Epidermal melanocyte (primary cell): ENCODE data around the gene ARID1B.

Experiments used
- DNase-seq: peaks from one replicate; pipeline ENCODE4 v3.0.0; 2011; ENCODE audit warnings: low spot score; ENCODE audit not compliant: insufficient read length

Gene ARID1B

DNA sequence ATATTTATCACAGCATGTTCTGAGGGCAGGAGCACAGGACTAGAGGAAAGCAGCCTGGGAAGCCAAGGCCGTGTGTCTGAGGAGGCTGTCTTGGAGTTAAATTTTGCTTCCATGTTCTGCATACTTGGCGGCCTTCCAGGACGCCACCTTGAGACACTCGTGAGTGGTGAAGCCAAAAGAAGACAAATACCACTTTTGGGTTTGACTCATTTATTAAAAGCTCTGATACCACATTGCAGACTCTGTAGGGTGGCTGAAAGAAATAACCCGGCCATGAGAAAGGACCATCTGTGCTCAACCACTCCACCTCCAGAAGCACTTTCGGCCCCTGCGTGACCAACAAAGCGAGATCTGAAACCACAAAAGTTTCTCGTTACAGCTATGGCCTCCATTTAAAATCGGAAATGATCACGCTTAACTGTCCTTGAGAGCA lies 426.1 kb downstream of the ARID1B start:
- no peak for DNase-seq

DNA sequence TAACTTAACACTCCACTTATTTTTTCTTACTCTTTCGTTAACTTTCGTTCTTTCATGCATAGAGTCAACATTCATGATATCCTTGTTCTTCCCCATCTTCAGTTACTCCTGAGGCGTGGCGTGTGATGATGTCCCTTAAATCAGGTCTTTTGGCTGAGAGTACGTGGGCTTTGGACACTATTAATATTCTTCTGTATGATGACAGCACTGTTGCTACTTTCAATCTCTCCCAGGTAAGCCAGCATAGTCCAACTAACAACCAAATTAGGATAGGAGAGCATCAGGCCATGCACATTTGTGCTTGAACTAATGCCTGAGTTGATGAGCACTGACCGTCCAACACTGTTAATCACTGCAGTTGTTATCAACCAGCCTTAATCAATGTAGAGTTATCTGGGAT lies 426.6 kb downstream of the ARID1B start:
- DNase-seq, result no peak

DNA sequence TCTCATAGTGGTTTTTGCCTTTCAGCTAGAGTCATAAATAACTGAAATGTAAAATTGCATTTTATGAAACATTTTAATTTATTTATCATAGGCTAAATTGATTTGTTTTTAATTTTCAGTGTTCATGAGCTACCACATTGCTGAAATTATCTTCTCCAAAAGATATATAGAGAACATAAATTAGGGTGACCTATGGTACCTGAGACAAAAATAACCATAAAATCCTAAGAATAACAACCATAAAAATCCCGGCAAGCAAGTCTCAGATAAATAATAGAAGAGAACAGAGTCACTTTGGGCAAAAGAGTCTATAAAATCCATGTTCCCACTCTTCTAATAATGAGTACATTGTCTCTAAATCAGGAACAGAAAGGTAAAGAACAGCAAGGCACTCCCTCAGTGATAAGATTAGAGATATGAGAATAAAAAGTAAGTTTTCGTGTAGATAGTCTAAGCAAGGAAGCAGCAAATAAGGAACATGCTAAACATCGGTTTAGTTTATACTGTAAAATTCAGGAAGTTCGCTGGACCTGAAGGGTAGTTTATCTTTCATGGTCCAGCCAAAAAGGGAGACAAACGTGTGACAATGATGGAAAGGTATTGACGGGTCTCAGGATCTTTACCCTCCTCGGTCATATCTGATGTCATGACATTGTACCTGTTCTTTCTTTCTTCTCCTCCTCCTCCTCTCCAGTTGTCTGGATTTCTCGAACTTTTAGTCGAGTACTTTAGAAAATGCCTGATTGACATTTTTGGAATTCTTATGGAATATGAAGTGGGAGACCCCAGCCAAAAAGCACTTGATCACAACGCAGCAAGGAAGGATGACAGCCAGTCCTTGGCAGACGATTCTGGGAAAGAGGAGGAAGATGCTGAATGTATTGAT lies 428.5 kb downstream of the ARID1B start:
- DNase-seq, result no peak

DNA sequence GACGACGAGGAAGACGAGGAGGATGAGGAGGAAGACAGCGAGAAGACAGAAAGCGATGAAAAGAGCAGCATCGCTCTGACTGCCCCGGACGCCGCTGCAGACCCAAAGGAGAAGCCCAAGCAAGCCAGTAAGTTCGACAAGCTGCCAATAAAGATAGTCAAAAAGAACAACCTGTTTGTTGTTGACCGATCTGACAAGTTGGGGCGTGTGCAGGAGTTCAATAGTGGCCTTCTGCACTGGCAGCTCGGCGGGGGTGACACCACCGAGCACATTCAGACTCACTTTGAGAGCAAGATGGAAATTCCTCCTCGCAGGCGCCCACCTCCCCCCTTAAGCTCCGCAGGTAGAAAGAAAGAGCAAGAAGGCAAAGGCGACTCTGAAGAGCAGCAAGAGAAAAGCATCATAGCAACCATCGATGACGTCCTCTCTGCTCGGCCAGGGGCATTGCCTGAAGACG lies 429.2 kb downstream of the ARID1B start:
- DNase-seq, result no peak

DNA sequence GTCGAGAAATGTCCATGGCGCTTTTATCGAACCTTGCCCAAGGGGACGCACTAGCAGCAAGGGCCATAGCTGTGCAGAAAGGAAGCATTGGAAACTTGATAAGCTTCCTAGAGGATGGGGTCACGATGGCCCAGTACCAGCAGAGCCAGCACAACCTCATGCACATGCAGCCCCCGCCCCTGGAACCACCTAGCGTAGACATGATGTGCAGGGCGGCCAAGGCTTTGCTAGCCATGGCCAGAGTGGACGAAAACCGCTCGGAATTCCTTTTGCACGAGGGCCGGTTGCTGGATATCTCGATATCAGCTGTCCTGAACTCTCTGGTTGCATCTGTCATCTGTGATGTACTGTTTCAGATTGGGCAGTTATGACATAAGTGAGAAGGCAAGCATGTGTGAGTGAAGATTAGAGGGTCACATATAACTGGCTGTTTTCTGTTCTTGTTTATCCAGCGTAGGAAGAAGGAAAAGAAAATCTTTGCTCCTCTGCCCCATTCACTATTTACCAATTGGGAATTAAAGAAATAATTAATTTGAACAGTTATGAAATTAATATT lies 430.4 kb downstream of the ARID1B start:
- no peak for DNase-seq

DNA sequence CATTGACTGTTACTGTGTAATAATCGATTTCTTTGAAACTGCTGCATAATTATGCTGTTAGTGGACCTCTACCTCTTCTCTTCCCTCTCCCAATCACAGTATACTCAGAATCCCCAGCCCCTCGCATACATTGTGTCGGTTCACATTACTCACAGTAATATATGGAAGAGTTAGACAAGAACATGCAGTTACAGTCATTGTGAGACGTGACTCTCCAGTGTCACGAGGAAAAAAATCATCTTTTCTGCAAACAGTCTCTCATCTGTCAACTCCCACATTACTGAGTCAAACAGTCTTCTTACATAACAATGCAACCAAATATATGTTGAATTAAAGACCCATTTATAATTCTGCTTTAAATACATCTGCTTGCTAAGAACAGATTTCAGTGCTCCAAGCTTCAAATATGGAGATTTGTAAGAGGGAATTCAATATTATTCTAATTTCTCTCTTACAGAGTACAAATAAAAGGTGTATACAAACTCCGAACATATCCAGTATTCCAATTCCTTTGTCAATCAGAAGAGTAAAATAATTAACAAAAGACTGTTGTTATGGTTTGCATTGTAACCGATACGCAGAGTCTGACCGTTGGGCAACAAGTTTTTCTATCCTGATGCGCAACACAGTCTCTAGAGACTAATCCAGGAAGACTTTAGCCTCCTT lies 432.8 kb downstream of the ARID1B start:
- DNase-seq, result no peak

DNA sequence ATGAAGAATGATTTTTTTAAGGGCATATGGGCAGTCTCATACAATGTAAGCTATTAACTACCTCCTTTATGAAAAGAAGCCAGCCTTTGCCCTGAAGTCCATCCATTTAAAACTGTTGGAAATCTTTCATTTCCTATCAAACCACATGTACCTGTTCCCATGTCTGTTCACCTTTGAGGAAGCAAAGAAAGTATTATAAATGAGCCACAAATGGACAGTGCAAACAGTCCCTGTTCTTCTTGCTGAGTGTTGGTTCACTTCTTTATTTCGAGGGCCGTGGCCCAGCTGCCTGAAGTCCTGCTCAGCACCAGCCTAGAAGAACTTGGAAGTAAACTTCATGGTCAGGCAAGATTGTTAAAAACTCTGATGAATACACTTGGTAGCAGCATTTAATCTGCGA lies 433.8 kb downstream of the ARID1B start:
- DNase-seq, result no peak

DNA sequence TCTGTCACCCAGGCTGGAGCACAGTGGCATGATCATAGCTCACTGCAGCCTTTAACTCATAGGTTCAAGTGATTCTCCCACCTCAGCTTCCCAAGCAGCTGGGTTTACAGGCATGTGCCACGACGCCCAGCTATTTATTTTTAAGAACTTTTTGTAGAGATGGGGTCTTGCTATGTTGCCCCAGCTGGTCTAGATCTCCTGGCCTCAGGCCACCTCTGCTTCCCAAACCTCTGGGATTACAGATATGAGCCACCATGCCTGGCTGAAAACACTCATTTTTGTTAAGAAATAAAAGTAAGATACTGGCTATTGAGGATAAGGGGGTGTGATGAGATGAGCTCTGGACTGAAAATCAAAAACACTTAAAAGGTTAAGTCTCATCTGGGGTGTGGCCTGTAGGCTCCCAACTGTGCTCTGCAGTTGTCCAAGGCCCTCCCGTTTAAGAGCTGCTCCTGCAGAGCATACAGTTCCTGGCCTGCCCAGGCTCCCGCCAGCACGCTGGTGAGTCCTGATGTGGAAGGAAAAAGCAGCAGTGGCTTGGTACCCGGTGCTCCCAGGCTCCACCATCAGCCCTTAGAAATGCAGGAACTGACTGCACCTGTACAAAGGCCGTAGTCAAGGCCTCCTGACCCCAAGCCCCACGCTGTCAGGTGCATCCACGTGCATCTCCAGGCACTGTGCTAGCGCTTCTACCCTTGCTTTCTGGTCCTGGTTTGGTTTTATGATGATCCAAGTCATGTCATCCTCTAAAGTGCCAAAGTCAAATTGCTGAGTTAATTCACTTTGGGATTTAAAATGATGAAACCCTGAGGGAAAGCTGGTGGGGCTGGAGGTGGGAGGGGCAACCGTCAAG lies 434.7 kb downstream of the ARID1B start:
- no peak for DNase-seq

DNA sequence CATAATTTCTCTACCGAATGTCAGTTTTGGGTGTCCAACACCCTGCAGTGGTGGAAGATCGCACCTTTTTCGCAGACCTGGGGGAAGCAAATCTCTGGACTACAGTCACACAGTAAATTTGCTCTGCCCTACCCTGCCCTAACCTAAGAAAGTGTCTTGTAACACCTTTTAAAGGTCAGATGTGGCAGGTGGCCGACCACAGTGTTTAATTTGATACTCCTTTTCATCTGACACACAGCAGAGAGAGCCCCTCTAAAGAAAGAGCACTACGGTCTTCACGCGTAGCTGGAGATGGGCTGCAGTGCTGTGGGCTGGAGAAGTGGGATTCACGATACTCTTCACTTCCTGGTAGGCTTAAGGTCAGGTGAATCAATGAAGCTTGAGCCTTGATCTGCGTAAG lies 436.2 kb downstream of the ARID1B start:
- DNase-seq, result no peak

DNA sequence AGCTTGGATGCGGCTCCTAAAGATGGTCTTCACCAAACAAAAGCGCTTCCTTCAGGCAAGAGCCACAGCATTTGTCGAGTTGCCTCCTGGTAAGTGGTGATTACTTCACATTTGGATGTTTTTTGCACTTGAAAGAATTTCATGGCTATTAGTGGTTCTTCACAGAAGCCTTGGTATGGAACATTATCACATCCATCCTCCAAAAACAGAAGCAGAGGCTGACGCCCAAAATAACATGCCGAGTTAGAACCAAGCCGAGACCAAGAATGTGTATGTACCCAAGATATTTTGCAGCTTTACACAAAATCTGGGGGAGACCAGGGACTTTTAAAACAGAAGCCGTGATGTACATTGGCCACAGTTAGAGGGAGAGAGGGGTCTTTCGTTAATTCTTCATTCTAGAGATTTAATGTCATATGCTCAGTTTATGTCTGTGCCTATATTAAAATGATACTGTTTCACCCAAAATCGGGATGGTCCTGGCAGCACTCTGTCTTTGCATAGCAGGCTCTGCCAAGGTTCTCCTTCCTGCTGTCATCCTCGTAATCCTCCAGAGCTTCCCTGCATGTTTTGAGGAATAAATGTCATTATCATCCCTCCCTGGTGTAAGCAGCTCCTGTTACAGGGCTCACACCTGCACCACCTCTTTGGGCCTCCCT lies 436.9 kb downstream of the ARID1B start:
- DNase-seq, result no peak

DNA sequence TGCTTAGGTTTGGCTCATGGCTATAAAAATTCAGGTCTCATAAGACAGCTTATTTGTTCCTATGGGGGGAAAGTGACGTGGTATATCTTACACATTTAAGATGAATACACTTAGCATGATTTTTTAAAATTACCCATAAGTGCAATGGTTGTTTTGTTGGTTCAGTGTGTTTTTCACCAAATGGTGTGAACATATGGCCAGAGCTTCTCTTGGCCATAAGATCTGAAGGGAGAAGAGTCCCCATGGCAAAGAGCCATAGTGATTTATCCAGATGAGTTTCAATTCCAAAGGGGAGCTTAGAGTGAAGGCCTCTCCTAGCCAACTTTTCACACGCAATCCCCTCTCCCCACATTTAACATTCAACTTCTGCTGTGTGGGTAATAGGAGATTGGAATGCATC lies 438.5 kb downstream of the ARID1B start:
- no peak for DNase-seq

DNA sequence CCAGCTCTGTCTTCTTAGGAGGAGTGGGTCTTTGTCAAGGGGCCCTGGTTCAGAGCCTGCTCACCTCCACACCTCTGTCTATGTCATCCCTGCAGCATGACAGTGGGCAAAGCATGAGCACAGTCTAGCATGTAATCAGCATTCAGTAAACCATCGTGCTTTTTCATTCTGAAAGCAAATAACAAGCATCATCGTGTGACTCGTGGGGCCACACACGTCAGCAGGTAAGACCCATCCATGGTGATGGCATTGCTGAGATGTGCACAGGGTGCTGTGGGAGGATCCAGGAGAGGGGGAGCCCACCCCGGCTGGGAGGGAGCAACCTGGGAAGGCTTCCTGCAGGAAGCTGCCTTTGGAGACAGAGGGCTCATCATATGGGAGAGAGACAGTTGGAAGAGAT lies 439.4 kb downstream of the ARID1B start:
- no peak for DNase-seq

DNA sequence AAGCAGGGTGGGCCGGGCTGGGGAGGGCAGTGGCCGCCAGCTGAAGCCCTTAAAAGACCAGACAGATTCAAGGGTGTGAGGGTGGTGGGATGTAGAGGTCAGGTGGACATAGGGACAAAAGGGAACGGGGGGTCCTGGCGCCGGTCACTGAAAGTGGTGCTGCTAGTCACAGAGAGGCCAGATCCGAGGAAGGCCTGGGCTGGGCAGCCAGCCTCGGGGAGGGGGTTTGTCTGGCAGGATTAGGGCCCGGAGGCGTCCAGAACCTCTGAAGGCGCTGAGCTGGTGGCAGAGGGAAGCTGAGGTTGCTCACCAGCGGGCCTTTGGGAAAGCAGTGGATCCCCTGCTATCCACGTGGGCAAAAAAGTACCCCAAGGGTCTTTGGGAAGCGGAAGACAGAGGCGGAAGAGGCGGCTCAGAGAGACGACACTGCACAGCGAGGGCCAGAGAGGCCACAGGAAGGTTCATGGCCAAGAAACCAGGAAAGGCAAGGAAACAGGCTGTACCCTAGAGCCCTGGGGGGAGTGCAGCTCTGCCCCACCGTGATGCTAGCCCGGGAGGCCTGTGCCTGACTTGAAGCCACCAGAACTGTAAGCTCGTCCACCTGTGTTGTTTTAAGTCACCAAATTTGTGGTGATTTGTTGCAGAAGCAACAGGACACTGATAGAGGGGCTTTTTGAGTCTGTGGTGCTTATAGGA lies 440.2 kb downstream of the ARID1B start:
- DNase-seq, result no peak

DNA sequence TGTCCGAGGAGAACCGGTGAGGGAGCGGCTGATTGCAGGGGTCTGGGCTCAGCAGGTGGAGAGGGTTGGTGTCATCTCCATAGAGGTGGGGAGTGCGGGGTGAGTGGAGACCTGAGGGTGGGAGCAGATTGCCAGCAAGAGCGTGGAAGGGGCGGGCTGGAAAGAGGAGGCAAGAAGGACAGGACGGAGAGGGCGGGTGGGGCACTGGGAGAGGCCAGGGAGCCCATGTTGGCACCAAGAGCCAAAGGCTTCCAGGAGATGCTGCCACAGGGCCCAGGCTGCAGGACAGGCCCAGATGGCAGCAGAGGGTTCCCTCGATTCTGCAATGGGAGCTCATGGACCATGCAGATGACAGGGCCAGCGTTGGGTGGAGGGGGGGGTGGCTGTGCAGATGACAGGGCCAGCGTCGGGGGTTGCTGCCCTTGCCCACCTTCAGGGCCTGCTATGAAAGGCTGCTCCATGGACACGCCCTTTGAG lies 440.8 kb downstream of the ARID1B start:
- no peak for DNase-seq

DNA sequence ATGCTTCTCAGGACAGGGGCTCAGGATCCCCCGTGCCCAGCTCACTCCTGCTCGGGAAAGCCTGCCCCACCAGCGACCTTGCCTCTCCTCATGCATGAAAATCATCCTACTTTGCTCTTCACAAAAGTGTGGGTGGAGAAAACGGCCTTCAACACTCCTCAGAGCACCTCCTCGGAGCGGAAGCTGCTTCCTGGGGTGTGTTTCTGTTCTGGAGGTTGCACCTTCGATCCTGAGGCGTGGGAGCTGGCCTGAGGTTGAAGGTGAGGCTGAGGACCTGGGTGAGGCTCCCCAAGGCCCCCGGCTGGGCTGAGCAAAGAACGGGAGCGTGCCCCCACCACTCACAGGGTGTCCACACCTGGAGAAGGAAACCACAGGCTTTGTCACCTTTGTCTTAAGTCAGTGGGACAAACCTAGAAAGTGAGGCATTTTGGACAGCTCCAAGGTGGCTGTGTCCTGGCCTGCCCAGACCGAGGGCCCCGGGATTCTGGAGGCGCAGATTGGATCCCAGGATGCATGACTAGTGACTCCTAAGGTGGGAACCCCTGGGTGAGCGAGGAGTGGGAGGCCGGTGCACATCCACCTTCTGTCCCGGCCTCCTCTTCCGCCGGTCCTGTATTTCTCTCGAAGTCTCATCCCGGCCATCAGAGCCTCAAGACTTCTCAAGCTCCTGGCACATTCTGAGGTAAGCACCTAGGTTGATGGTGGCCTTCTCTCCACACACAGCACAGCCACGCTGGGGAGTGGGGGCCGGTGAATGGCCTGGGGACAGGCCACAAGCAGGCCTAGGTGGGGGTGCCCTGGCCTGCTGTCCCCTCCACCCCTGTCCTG lies 441.4 kb downstream of the ARID1B start:
- DNase-seq, result no peak

DNA sequence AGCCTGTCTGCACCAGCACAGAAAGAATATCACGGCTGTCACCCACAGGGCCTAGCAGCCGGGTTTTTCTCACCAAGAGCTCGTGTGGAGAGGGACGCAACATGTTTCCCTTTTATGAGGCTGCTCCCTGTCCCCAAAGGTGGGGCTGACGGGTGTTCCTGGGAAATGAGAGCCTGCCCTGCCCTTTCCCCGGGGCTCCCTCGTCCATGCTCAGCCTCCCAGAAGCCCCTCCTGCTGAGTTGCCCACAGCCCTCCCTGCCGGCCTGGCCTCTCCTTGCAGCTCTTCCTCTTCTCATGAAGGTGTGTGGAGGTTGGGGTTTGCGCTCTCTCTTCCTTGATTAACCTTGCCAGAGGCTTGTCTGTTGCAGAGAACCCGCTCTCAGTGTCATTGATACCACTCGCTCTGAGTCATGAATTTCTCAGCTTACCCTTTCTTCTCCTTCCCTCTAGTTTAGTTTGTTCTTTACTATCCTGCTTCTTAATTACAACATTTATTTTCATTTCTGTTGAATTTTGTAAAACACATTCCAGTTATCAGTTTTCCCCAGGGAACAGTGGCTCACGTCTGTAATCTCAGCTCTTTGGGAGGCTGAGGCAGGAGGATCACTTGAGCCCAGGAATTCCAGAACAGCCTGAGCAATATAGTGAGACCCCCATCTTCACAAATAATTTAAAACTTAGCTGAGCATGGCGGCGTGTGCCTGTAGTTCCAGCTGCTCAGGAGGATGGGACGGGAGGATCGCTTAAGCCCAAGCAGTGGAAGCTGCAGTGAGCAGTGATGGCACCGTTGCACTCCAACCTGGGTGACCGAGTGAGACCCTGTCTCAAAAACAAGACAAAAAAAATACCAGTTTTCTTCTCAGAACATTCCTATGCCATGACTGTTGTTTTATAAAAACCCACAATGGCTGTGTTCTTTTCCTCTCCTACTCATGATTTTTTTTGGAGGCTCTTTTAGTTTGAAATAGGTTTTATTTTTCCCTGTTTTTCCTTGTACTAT lies 442.3 kb downstream of the ARID1B start:
- DNase-seq, result no peak

DNA sequence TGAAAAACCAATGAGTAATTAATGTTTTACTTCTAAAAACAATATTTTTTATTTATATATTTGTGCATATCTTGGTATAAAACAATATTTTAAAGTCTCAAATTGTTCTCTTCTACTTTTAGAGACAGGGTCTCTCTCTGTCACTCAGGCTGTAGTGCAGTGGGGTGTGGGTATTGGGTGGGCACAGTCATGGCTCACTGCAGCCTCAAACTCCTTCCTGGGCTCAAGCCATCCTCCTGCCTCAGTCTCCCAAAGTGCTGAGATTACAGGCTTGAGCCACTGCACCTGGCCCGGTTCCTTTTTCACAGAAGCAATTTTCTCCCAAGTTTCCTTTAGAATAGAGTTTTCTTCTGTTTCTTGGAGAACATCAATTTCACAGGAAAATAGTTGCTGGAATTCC lies 443.3 kb downstream of the ARID1B start:
- DNase-seq, result no peak
